ENCODE measurements around the gene NCOA6. TPM values are rescaled to one million over a fixed set of nuclear protein-coding genes. Genes with fewer than 3 reads are reported as not detected.
"Not testable (repeated sequence)": the region's sequence is repeated elsewhere in the genome, so short reads cannot be mapped to it uniquely, and the experiment has no call there.

NCOA6 gene
- total RNA-seq, 1 donor from 2014 or later: 14.0 TPM

- Histone ChIP-seq H3K27ac (replicated peaks) (no peak overlapping the region), H3K9me3 (replicated peaks) (no peaks in the 10 kb centered on the region), H3K4me3 (no peak overlapping the region), H3K36me3 (peaks cover 43% of the 10 kb centered on the region), H3K27me3 (ENCODE audit: low read depth) (no peaks in the 10 kb centered on the region), H3K4me1 (peaks cover 39% of the 10 kb centered on the region)
- DNase-seq: no peak
- no peak for TF ChIP-seq CTCF (IDR thresholded peaks at IDR 0.05; ENCODE audit: borderline replicate concordance)
- intact Hi-C loops (cut with micrococcal nuclease): no loop called here
These were observed 110.1 kb downstream of the NCOA6 start for GRCh38 chr20:34715384-34715783.

GRCh38 chr20:34713944-34714515 lies 111.4 kb downstream of the NCOA6 start:
- H3K27me3 ChIP-seq (ENCODE audit: low read depth); DNase-seq; H3K9me3 ChIP-seq (replicated peaks); intact Hi-C loops (cut with micrococcal nuclease); H3K4me3 ChIP-seq: not testable (repeated sequence)
- peaks cover 51% of the 10 kb centered on the region for H3K4me1 ChIP-seq
- peak overlapping the region; percentile 99 for H3K27ac ChIP-seq (replicated peaks)
- H3K36me3 ChIP-seq: peaks cover 40% of the 10 kb centered on the region

GRCh38 chr20:34713194-34713943 lies 112.1 kb downstream of the NCOA6 start:
- Histone ChIP-seq H3K4me1 (peaks cover 57% of the 10 kb centered on the region), H3K27ac (replicated peaks) (peak overlapping the region; percentile 99), H3K9me3 (replicated peaks) (no peaks in the 10 kb centered on the region), H3K4me3 (no peak overlapping the region), H3K27me3 (ENCODE audit: low read depth) (no peaks in the 10 kb centered on the region), H3K36me3 (peaks cover 40% of the 10 kb centered on the region)
- no peak for TF ChIP-seq CTCF (IDR thresholded peaks at IDR 0.05; ENCODE audit: borderline replicate concordance)
- intact Hi-C loops (cut with micrococcal nuclease): no loop called here
- DNase-seq: no peak

GRCh38 chr20:34712525-34713192 lies 112.8 kb downstream of the NCOA6 start:
- no peak for DNase-seq
- Histone ChIP-seq H3K4me1 (peaks cover 64% of the 10 kb centered on the region), H3K4me3 (no peak overlapping the region), H3K36me3 (peaks cover 40% of the 10 kb centered on the region), H3K9me3 (replicated peaks) (no peaks in the 10 kb centered on the region), H3K27me3 (ENCODE audit: low read depth) (no peaks in the 10 kb centered on the region), H3K27ac (replicated peaks) (peak overlapping the region; percentile 99)
- no peak for TF ChIP-seq CTCF (IDR thresholded peaks at IDR 0.05; ENCODE audit: borderline replicate concordance)
- intact Hi-C loops (cut with micrococcal nuclease): no loop called here

GRCh38 chr20:34711813-34712430 lies 113.5 kb downstream of the NCOA6 start:
- H3K4me1 ChIP-seq: peaks cover 72% of the 10 kb centered on the region
- no peaks in the 10 kb centered on the region for H3K27me3 ChIP-seq (ENCODE audit: low read depth)
- H3K4me3 ChIP-seq: no peak overlapping the region
- no peak for TF ChIP-seq CTCF (IDR thresholded peaks at IDR 0.05; ENCODE audit: borderline replicate concordance)
- peaks cover 40% of the 10 kb centered on the region for H3K36me3 ChIP-seq
- peak overlapping the region; percentile 99 for H3K27ac ChIP-seq (replicated peaks)
- intact Hi-C loops (cut with micrococcal nuclease): no loop called here
- no peak for DNase-seq
- H3K9me3 ChIP-seq (replicated peaks): no peaks in the 10 kb centered on the region

All from left ventricle myocardium inferior (tissue), 1 donor.